Measurements from ENCODE around the gene OTOR.
A peak's percentile ranks its signal among the peaks of the same experiment; 100 is the strongest.

Gene OTOR

DNA sequence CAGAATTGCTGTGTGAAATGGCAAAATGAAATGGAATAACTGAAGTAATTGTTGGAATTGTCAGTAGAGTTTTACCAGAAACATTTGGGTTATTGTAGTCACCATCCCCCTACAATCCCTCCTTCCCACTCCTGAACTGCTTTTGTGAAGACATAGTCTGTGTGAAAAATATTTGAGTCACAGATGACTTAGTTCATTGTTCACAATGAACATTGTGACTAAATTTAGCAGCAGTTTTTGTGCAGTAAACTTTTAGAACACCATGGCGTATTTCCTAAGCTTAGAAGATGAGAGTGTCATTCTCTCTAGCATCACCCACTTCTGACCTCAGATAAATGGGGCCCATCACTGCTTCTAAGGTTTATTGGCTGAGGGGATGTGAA is 11.0 kb downstream of the OTOR start:
- H3K27ac ChIP-seq (ENCODE audit: low read length), result no peak overlapping the region
- no peaks in the 10 kb centered on the region for H3K9me3 ChIP-seq (replicated peaks; ENCODE audit: insufficient read depth, low read length)
- DNase-seq, result no peak
- TF ChIP-seq, protein P1, sequence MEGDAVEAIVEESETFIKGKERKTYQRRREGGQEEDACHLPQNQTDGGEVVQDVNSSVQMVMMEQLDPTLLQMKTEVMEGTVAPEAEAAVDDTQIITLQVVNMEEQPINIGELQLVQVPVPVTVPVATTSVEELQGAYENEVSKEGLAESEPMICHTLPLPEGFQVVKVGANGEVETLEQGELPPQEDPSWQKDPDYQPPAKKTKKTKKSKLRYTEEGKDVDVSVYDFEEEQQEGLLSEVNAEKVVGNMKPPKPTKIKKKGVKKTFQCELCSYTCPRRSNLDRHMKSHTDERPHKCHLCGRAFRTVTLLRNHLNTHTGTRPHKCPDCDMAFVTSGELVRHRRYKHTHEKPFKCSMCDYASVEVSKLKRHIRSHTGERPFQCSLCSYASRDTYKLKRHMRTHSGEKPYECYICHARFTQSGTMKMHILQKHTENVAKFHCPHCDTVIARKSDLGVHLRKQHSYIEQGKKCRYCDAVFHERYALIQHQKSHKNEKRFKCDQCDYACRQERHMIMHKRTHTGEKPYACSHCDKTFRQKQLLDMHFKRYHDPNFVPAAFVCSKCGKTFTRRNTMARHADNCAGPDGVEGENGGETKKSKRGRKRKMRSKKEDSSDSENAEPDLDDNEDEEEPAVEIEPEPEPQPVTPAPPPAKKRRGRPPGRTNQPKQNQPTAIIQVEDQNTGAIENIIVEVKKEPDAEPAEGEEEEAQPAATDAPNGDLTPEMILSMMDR (IDR thresholded peaks at IDR 0.05; ENCODE audit: low read length), result no peak
- TF ChIP-seq EZH2phosphoT487 (IDR thresholded peaks at IDR 0.05; ENCODE audit: low read length), result no peak
- TF ChIP-seq EZH2 (optimal IDR thresholded peaks at IDR 0.05; ENCODE audit: low read depth, low read length), result no peak
- H3F3A ChIP-seq (ENCODE audit: insufficient read depth, low read length), result 0 out of 2 replicates have a peak, but pooled peaks cover 3% of the 10 kb centered on the region
- H2AFZ ChIP-seq (ENCODE audit: low read length), result no peak overlapping the region
- H3K4me2 ChIP-seq (ENCODE audit: low read depth, low read length), result no peak overlapping the region
- H3K79me2 ChIP-seq (ENCODE audit: low read length), result no peaks in the 10 kb centered on the region
- no peak overlapping the region for H3K9ac ChIP-seq (ENCODE audit: low read length)
- H3K36me3 ChIP-seq (replicated peaks; ENCODE audit: insufficient read depth, low read length), result no peaks in the 10 kb centered on the region
- no peaks in the 10 kb centered on the region for H4K20me1 ChIP-seq (ENCODE audit: insufficient read depth, low read length)
- H3K9me2 ChIP-seq (replicated peaks; ENCODE audit: insufficient read depth, low read length), result no peaks in the 10 kb centered on the region
- H3K4me3 ChIP-seq (ENCODE audit: low read length), result no peak overlapping the region
- H3K27me3 ChIP-seq (replicated peaks; ENCODE audit: insufficient read depth, low read length), result 0 out of 2 replicates have a peak, but pooled peaks cover 11% of the 10 kb centered on the region
- 0 out of 2 replicates have a peak, but pooled peaks cover 9% of the 10 kb centered on the region for H3K4me1 ChIP-seq (ENCODE audit: low read length)

DNA sequence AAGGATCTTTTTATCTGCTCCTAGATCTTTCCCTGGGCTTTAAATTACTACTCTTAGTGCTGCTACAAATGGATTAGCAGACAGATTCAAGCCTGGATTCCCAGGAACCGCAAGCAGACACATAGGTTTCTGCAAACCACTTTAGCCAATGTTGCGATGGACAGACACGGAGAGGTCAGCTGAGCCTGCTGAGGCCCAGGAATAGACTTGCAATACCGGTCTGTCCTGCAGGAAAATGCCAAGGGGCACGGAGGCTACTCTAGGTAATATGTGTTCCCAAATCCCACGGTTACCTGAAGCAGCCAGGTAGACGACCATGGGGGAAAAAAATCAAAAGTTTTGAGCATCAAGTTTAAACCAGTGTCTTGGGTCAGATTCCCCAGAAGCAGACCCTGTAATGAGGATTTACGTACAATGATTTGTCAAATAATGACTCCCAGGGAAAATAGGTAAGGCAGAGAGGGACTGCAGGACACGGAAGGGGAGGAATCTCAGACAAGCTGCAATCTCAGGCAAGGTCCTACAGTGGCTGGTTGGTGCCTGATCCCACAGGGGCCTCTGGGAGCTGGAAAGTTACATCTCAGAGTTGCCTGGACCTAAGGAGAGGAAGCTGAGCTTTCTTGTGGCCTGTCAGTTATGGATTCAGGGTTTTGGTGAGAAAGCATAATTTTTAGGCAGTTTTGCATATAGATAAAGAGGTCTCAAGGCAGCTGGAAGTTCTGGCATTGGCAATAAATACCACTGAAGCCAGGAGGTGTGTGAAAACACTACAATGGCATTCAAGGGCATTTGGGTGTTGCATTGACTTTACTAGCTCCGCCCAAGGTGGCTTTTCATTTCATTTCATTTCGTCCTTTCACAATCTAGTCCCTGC is 12.5 kb downstream of the OTOR start:
- H3K36me3 ChIP-seq (replicated peaks; ENCODE audit: insufficient read depth, low read length), result no peaks in the 10 kb centered on the region
- H3K27me3 ChIP-seq (replicated peaks; ENCODE audit: insufficient read depth, low read length), result 0 out of 2 replicates have a peak, but pooled peaks cover 11% of the 10 kb centered on the region
- H3K9me3 ChIP-seq (replicated peaks; ENCODE audit: insufficient read depth, low read length), result no peaks in the 10 kb centered on the region
- H3K79me2 ChIP-seq (ENCODE audit: low read length), result no peaks in the 10 kb centered on the region
- 0 out of 2 replicates have a peak, but pooled peaks cover 9% of the 10 kb centered on the region for H3K4me1 ChIP-seq (ENCODE audit: low read length)
- H3K4me3 ChIP-seq (ENCODE audit: low read length), result no peak overlapping the region
- TF ChIP-seq EZH2 (optimal IDR thresholded peaks at IDR 0.05; ENCODE audit: low read depth, low read length) (no peak), EZH2phosphoT487 (IDR thresholded peaks at IDR 0.05; ENCODE audit: low read length) (no peak)
- TF ChIP-seq, protein P1 (IDR thresholded peaks at IDR 0.05; ENCODE audit: low read length), result no peak
- H3K27ac ChIP-seq (ENCODE audit: low read length), result no peak overlapping the region
- H2AFZ ChIP-seq (ENCODE audit: low read length), result no peak overlapping the region
- H3K9me2 ChIP-seq (replicated peaks; ENCODE audit: insufficient read depth, low read length), result no peaks in the 10 kb centered on the region
- 0 out of 2 replicates have a peak, but pooled peaks cover 3% of the 10 kb centered on the region for H3F3A ChIP-seq (ENCODE audit: insufficient read depth, low read length)
- H4K20me1 ChIP-seq (ENCODE audit: insufficient read depth, low read length), result no peaks in the 10 kb centered on the region
- DNase-seq, result no peak
- H3K4me2 ChIP-seq (ENCODE audit: low read depth, low read length), result no peak overlapping the region
- H3K9ac ChIP-seq (ENCODE audit: low read length), result no peak overlapping the region

DNA sequence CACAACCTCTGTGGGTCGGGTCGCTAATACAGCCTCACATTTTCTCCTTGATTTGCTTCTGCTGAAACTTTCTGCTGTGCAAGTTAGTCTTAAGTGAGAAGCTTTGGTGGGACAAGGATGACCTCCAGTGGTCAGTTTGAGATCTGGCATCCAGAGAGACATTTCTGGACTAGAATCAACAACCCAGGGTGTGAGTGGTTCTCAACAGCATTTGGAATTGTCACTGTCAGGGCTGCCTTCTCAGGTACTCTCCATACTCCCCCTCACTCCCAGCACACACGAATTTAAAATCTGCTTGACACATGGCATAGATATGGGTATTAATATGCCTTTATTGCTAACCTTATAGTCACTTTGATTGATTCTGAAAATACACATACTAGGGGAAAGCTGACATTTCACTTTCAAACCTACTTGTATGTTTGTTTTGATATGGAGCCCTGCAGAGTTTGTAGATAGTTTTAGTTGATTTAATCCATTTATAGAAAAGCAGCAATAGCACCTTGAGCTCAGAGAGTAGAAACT is 13.2 kb downstream of the OTOR start:
- Histone ChIP-seq H3F3A (ENCODE audit: insufficient read depth, low read length) (0 out of 2 replicates have a peak, but pooled peaks cover 3% of the 10 kb centered on the region), H3K4me3 (ENCODE audit: low read length) (no peak overlapping the region), H2AFZ (ENCODE audit: low read length) (no peak overlapping the region), H3K36me3 (replicated peaks; ENCODE audit: insufficient read depth, low read length) (no peaks in the 10 kb centered on the region), H3K4me1 (ENCODE audit: low read length) (0 out of 2 replicates have a peak, but pooled peaks cover 9% of the 10 kb centered on the region), H3K4me2 (ENCODE audit: low read depth, low read length) (no peak overlapping the region), H4K20me1 (ENCODE audit: insufficient read depth, low read length) (no peaks in the 10 kb centered on the region), H3K79me2 (ENCODE audit: low read length) (no peaks in the 10 kb centered on the region), H3K9me3 (replicated peaks; ENCODE audit: insufficient read depth, low read length) (no peaks in the 10 kb centered on the region), H3K9ac (ENCODE audit: low read length) (no peak overlapping the region), H3K27ac (ENCODE audit: low read length) (no peak overlapping the region), H3K27me3 (replicated peaks; ENCODE audit: insufficient read depth, low read length) (0 out of 2 replicates have a peak, but pooled peaks cover 11% of the 10 kb centered on the region), H3K9me2 (replicated peaks; ENCODE audit: insufficient read depth, low read length) (no peaks in the 10 kb centered on the region)
- TF ChIP-seq EZH2 (optimal IDR thresholded peaks at IDR 0.05; ENCODE audit: low read depth, low read length), result no peak
- no peak for TF ChIP-seq EZH2phosphoT487 (IDR thresholded peaks at IDR 0.05; ENCODE audit: low read length)
- TF ChIP-seq, protein P1 (IDR thresholded peaks at IDR 0.05; ENCODE audit: low read length), result peak; percentile 84
- peak; percentile 72 for DNase-seq

Measured in MM.1S (cell line).